Calu3 (cell line): Measurements from ENCODE around the gene AKAP10. TPM values are rescaled to one million over a fixed set of nuclear protein-coding genes. Genes with fewer than 3 reads are reported as not detected.
"Not testable (repeated sequence)": the region's sequence is repeated elsewhere in the genome, so short reads cannot be mapped to it uniquely, and the experiment has no call there.

Experiments
- BruUV-seq: library from RNA; stranded (reverse); fragments of 400-500 nt; replicated peaks from 2 replicates; lab custom pipeline; 2021; lab: Mats Ljungman, UMichigan
- CTCF ChIA-PET: fragments of 300-600 bp; sonication (Branson Sonifier 250); formaldehyde crosslinking; loops from one replicate; lab custom pipeline; 2022; ENCODE audit warnings: antibody characterized with exemption; lab: Charles Lee
- DNase-seq: peaks from one replicate; pipeline ENCODE4 v3.0.0; 2022
- H3K27ac Mint-ChIP-seq: one replicate; pipeline ENCODE4 v1.8.0; 2022; ENCODE audit warnings: mixed read lengths; ENCODE audit not compliant: unreplicated experiment
- H3K27me3 Mint-ChIP-seq: one replicate; pipeline ENCODE4 v1.8.0; 2022; ENCODE audit warnings: mixed read lengths; ENCODE audit not compliant: unreplicated experiment
- H3K36me3 Mint-ChIP-seq: one replicate; pipeline ENCODE4 v1.8.0; 2022; ENCODE audit warnings: mild to moderate bottlenecking, moderate library complexity, mixed read lengths; ENCODE audit not compliant: insufficient read depth, unreplicated experiment
- H3K4me1 Mint-ChIP-seq: one replicate; pipeline ENCODE4 v1.8.0; 2022; ENCODE audit warnings: mild to moderate bottlenecking, low read depth, mixed read lengths; ENCODE audit not compliant: unreplicated experiment
- H3K4me3 Mint-ChIP-seq: one replicate; pipeline ENCODE4 v1.8.0; 2022; ENCODE audit warnings: mild to moderate bottlenecking, low read depth, moderate library complexity, mixed read lengths; ENCODE audit not compliant: unreplicated experiment
- H3K9me3 Mint-ChIP-seq: one replicate; pipeline ENCODE4 v1.8.0; 2022; ENCODE audit warnings: low read depth, mixed read lengths; ENCODE audit not compliant: unreplicated experiment
- CTCF ChIP-seq: fragments of 200-600 bp; IDR thresholded peaks from one replicate; pipeline ENCODE4 v1.8.0; 2022; ENCODE audit warnings: antibody characterized with exemption; ENCODE audit not compliant: unreplicated experiment
- intact Hi-C: fragments of 100-400 bp; cut with micrococcal nuclease; formaldehyde crosslinking; loops from one replicate; pipeline ENCODE4 v1.10.0; 2022; ENCODE audit not compliant: unreplicated experiment
- total RNA-seq: library from RNA; stranded (reverse); gene quantifications from 2 replicates; pipeline ENCODE4 v1.2.3, GENCODE V29; 2022

The AKAP10 gene
- total RNA-seq, 1 experiment from 2014 or later: 25.2 TPM

GRCh38 chr17:19867329-19868078 is 110.1 kb downstream of the AKAP10 start, which contains the start of gene ULK2:
TSS of gene ULK2 (minus strand) at chr17:19867936. CDS start at chr17:19867417, 519 bp downstream.
- intact Hi-C loops: no loop called here
- no peaks in the 10 kb centered on the region for H3K4me1 Mint-ChIP-seq
- CTCF ChIA-PET: no interaction called here
- BruUV-seq: no TSS peak
- no peaks in the 10 kb centered on the region for H3K9me3 Mint-ChIP-seq
- DNase-seq: peak; percentile 51
- H3K27ac Mint-ChIP-seq: no peak within 1 kb of the TSS
- no peaks in the 10 kb centered on the region for H3K27me3 Mint-ChIP-seq
- H3K36me3 Mint-ChIP-seq: peaks cover 8% of the 10 kb centered on the region
- H3K4me3 Mint-ChIP-seq: peak within 1 kb of the TSS; percentile 71
- no peak for TF ChIP-seq CTCF

GRCh38 chr17:19867079-19867328 is 110.6 kb downstream of the AKAP10 start:
- H3K27ac Mint-ChIP-seq: no peak overlapping the region
- CTCF ChIA-PET: no interaction called here
- TF ChIP-seq CTCF: no peak
- DNase-seq: peak; percentile 52
- H3K9me3 Mint-ChIP-seq: no peaks in the 10 kb centered on the region
- H3K4me3 Mint-ChIP-seq: peak overlapping the region; percentile 71
- intact Hi-C loops: no loop called here
- peaks cover 8% of the 10 kb centered on the region for H3K36me3 Mint-ChIP-seq
- no peaks in the 10 kb centered on the region for H3K27me3 Mint-ChIP-seq
- BruUV-seq: no TSS peak
- no peaks in the 10 kb centered on the region for H3K4me1 Mint-ChIP-seq

GRCh38 chr17:19865021-19865420 is 112.6 kb downstream of the AKAP10 start:
- no peak for DNase-seq
- Mint-ChIP-seq H3K4me3 (no peak overlapping the region), H3K9me3 (no peaks in the 10 kb centered on the region), H3K27ac (no peak overlapping the region), H3K36me3 (peaks cover 8% of the 10 kb centered on the region), H3K27me3 (no peaks in the 10 kb centered on the region), H3K4me1 (no peaks in the 10 kb centered on the region)
- intact Hi-C loops: no loop called here
- CTCF ChIA-PET: no interaction called here
- no peak for TF ChIP-seq CTCF
- no TSS peak for BruUV-seq

- H3K27me3 Mint-ChIP-seq, H3K4me3 Mint-ChIP-seq, intact Hi-C loops, H3K4me1 Mint-ChIP-seq, BruUV-seq, H3K36me3 Mint-ChIP-seq, DNase-seq, H3K9me3 Mint-ChIP-seq, CTCF ChIA-PET, H3K27ac Mint-ChIP-seq: not testable (repeated sequence)
These were observed 116.9 kb downstream of the AKAP10 start for GRCh38 chr17:19860647-19861177.

- DNase-seq: no peak
- Mint-ChIP-seq H3K9me3 (no peaks in the 10 kb centered on the region), H3K27me3 (no peaks in the 10 kb centered on the region), H3K4me1 (no peaks in the 10 kb centered on the region), H3K27ac (no peak overlapping the region), H3K36me3 (no peaks in the 10 kb centered on the region), H3K4me3 (no peak overlapping the region)
- intact Hi-C loops: no loop called here
- TF ChIP-seq CTCF: no peak
- no TSS peak for BruUV-seq
- CTCF ChIA-PET: no interaction called here
These were observed 120.0 kb downstream of the AKAP10 start for GRCh38 chr17:19857640-19858039.
